SK-N-SH (cell line): Measurements from ENCODE around the gene ZNF804B. TPM values are rescaled to one million over a fixed set of nuclear protein-coding genes. Genes with fewer than 3 reads are reported as not detected.
A peak's percentile ranks its signal among the peaks of the same experiment; 100 is the strongest.

Experiments
- CTCF ChIA-PET: fragments of 300-600, 350-600 bp; formaldehyde crosslinking; extraction: SDS; loops from one replicate; lab custom pipeline; 2021; lab: Yijun Ruan, JAX
- POLR2A ChIA-PET: fragments of 350-600 bp; sonication (Branson Sonifier 250); formaldehyde crosslinking; extraction: SDS; loops from one replicate; lab custom pipeline; 2020; ENCODE audit warnings: antibody characterized with exemption, inconsistent platforms; lab: Yijun Ruan, JAX
- DNase-seq: peaks from one replicate; pipeline ENCODE4 v3.0.0; 2012
- H2AFZ ChIP-seq: fragments of 200-600 bp; sonication (generic); 2 replicates; pipeline ENCODE4 v1.8.1; 2016; ENCODE audit warnings: antibody characterized with exemption, mild to moderate bottlenecking, low read depth
- H3F3A ChIP-seq: fragments of 200-600 bp; sonication (generic); replicated peaks from 2 replicates; pipeline ENCODE3; 2016; ENCODE audit warnings: antibody characterized with exemption, mild to moderate bottlenecking; ENCODE audit not compliant: insufficient read depth
- H3K27ac ChIP-seq, 2 experiments: fragments of 200-500 bp in 1 of 2; fragments of 200-600 bp in 1 of 2; sonication (Bioruptor generic) in 1 of 2; sonication (generic), shearing (Covaris generic) in 1 of 2; 2 replicates each; pipeline versions ENCODE4 v1.5.1 to v1.6.1; 2014 to 2016; ENCODE audit warnings: low read depth in 2 of 2, inconsistent platforms in 1 of 2, low read length in 1 of 2, mild to moderate bottlenecking in 1 of 2, mixed read lengths in 1 of 2
- H3K27me3 ChIP-seq: fragments of 200-600 bp; sonication (generic), shearing (Covaris generic); 2 replicates; pipeline ENCODE4 v1.6.1; 2016; ENCODE audit warnings: mixed run types; ENCODE audit not compliant: insufficient read depth
- H3K36me3 ChIP-seq, 2 experiments: fragments of 200-500 bp in 1 of 2; fragments of 200-600 bp in 1 of 2; sonication (Bioruptor generic) in 1 of 2; sonication (generic) in 1 of 2; replicated peaks in 1 of 2; 2 replicates each; pipeline versions ENCODE3 to v1.5.1; 2014 to 2016; ENCODE audit warnings: low read length in 1 of 2, mild to moderate bottlenecking in 1 of 2; ENCODE audit not compliant: insufficient read depth in 2 of 2, control insufficient read depth in 1 of 2
- H3K4me1 ChIP-seq, 2 experiments: fragments of 200-500 bp in 1 of 2; fragments of 200-600 bp in 1 of 2; sonication (Bioruptor generic) in 1 of 2; sonication (generic), shearing (Covaris generic) in 1 of 2; 2 replicates each; pipeline versions ENCODE4 v1.5.1 to v1.6.1; 2014 to 2016; ENCODE audit warnings: low read depth in 1 of 2, low read length in 1 of 2, mixed run types in 1 of 2; ENCODE audit not compliant: insufficient read depth in 2 of 2, control insufficient read depth in 1 of 2
- H3K4me2 ChIP-seq: fragments of 200-600 bp; sonication (generic), shearing (Covaris generic); 2 replicates; pipeline ENCODE4 v1.6.1; 2017; ENCODE audit warnings: mixed run types
- H3K4me3 ChIP-seq, 2 experiments: fragments of 200-500 bp in 1 of 2; fragments of 200-600 bp in 1 of 2; sonication (Bioruptor generic) in 1 of 2; sonication (generic), shearing (Covaris generic) in 1 of 2; 2 replicates each; pipeline versions ENCODE4 v1.5.1 to v1.8.1; 2014 to 2016; ENCODE audit warnings: low read depth in 2 of 2, inconsistent platforms in 1 of 2, low read length in 1 of 2, mild to moderate bottlenecking in 1 of 2, mixed read lengths in 1 of 2, moderate library complexity in 1 of 2
- H3K79me2 ChIP-seq: fragments of 200-600 bp; sonication (generic); 2 replicates; pipeline ENCODE4 v1.8.1; 2017; ENCODE audit warnings: mild to moderate bottlenecking; ENCODE audit not compliant: insufficient read depth
- H3K9ac ChIP-seq: fragments of 200-600 bp; sonication (generic); 2 replicates; pipeline ENCODE4 v1.6.1; 2017; ENCODE audit warnings: mixed run types
- H3K9me2 ChIP-seq: fragments of 200-600 bp; sonication (generic); 2 replicates; pipeline ENCODE4 v1.6.1; 2017; ENCODE audit warnings: mixed run types
- H3K9me3 ChIP-seq: fragments of 200-600 bp; sonication (generic); 2 replicates; pipeline ENCODE4 v1.6.1; 2017; ENCODE audit warnings: mixed run types, mild to moderate bottlenecking, moderate library complexity
- H4K20me1 ChIP-seq: fragments of 200-600 bp; sonication (generic); 2 replicates; pipeline ENCODE4 v1.6.1; 2017; ENCODE audit warnings: mild to moderate bottlenecking, mixed run types; ENCODE audit not compliant: insufficient read depth
- CTCF ChIP-seq: fragments of 200-600 bp; sonication (generic); IDR thresholded peaks from 2 replicates; pipeline ENCODE4 v1.6.1; 2017; ENCODE audit warnings: antibody characterized with exemption, mild to moderate bottlenecking, moderate library complexity
- ELF1 ChIP-seq: IDR thresholded peaks from 2 replicates; pipeline ENCODE4 v1.4.0; 2012
- EP300 ChIP-seq, 2 experiments: IDR thresholded peaks; 2 replicates each; pipeline versions ENCODE4 v1.4.0 to v1.6.1; 2012; ENCODE audit warnings: borderline replicate concordance in 1 of 2, low read depth in 1 of 2, low read length in 1 of 2
- EZH2phosphoT487 ChIP-seq: fragments of 200-600 bp; sonication (generic); IDR thresholded peaks from 2 replicates; pipeline ENCODE4 v1.6.1; 2017; ENCODE audit warnings: low read depth, mixed run types, mild to moderate bottlenecking, antibody characterized with exemption, moderate library complexity, borderline replicate concordance
- JUND ChIP-seq: IDR thresholded peaks from 2 replicates; pipeline ENCODE4 v1.4.0; 2012
- MEF2A ChIP-seq: IDR thresholded peaks from 2 replicates; pipeline ENCODE4 v1.4.0; 2012; ENCODE audit warnings: low read depth, borderline replicate concordance
- NRF1 ChIP-seq: IDR thresholded peaks from 2 replicates; pipeline ENCODE4 v1.6.1; 2012; ENCODE audit warnings: low read depth, mild to moderate bottlenecking, low read length
- PBX3 ChIP-seq: IDR thresholded peaks from 2 replicates; pipeline ENCODE4; 2012
- RAD21 ChIP-seq: IDR thresholded peaks from 2 replicates; pipeline ENCODE4 v1.6.1; 2012; ENCODE audit warnings: mild to moderate bottlenecking, low read length
- REST ChIP-seq: IDR thresholded peaks from 2 replicates; pipeline ENCODE4 v1.6.1; 2012; ENCODE audit warnings: mild to moderate bottlenecking, low read depth, low read length, moderate library complexity
- RFX5 ChIP-seq: IDR thresholded peaks from 2 replicates; pipeline ENCODE4 v1.6.1; 2012; ENCODE audit warnings: mild to moderate bottlenecking, improper control_type of control experiment, low read length
- RXRA ChIP-seq: IDR thresholded peaks from 2 replicates; pipeline ENCODE4 v1.4.0; 2012; ENCODE audit warnings: low read depth, mild to moderate bottlenecking, borderline replicate concordance
- SIN3A ChIP-seq: IDR thresholded peaks from 2 replicates; pipeline ENCODE4 v1.6.1; 2012; ENCODE audit warnings: low read depth, mild to moderate bottlenecking, low read length, moderate library complexity, borderline replicate concordance
- SMC3 ChIP-seq: IDR thresholded peaks from 2 replicates; pipeline ENCODE4 v1.6.1; 2012; ENCODE audit warnings: low read depth, low read length, improper control_type of control experiment
- TEAD4 ChIP-seq: IDR thresholded peaks from 2 replicates; pipeline ENCODE4 v1.4.0; 2012; ENCODE audit warnings: mild to moderate bottlenecking, borderline replicate concordance; ENCODE audit not compliant: insufficient read depth
- USF2 ChIP-seq: fragments of 150-350 bp; IDR thresholded peaks from 2 replicates; pipeline ENCODE4 v1.6.1; 2017; ENCODE audit warnings: antibody characterized with exemption, low read length, low read depth, borderline replicate concordance
- WGBS: methylation state at CpG from one replicate; pipeline ENCODE4 v1.1.6; 2017; ENCODE audit warnings: low lambda C conversion rate; 5-methylcytosine and 5-hydroxymethylcytosine counted together
- polyA plus RNA-seq, 3 experiments: library from polyadenylated mRNA; depleted of rRNA; stranded (reverse); fragments of >200 nt; gene quantifications; 2 replicates each; pipeline ENCODE4 v1.2.3, GENCODE V29; 2012

Gene ZNF804B
- polyA plus RNA-seq, 1 of the 3 experiments (the other 2 are of a cell fraction) = not detected

GRCh38 chr7:89264126-89264525 lies 504.6 kb downstream of the ZNF804B start:
- Histone ChIP-seq H3K27ac (no peak overlapping the region), H3F3A (no peaks in the 10 kb centered on the region), H3K9ac (no peak overlapping the region), H3K27me3 (no peaks in the 10 kb centered on the region), H3K9me2 (no peaks in the 10 kb centered on the region), H3K36me3 (no peaks in the 10 kb centered on the region), H3K4me3 (no peak overlapping the region), H3K4me1 (peaks cover 0 to 4% of the 10 kb centered on the region in 2 experiments; a peak in 2 of 4 replicates), H3K4me2 (no peak overlapping the region), H3K79me2 (no peaks in the 10 kb centered on the region), H3K9me3 (no peaks in the 10 kb centered on the region), H4K20me1 (no peaks in the 10 kb centered on the region), H2AFZ (no peak overlapping the region)
- POLR2A ChIA-PET = no interaction called here
- TF ChIP-seq RXRA = no peak
- TF ChIP-seq ELF1 = no peak
- no peak for TF ChIP-seq SIN3A
- no peak for TF ChIP-seq PBX3
- no peak for DNase-seq
- CTCF ChIA-PET = no interaction called here
- WGBS = 19% methylated on average over 4 of the region's 4 CpGs

GRCh38 chr7:89265631-89266030 lies 506.1 kb downstream of the ZNF804B start:
- CTCF ChIA-PET = interaction anchor here (0.6 kb wide), 1 partner anchor 24 kb away, joined by 3 read pairs; no protein-coding TSS in a partner anchor

GRCh38 chr7:89283302-89283701 lies 523.8 kb downstream of the ZNF804B start:
- Histone ChIP-seq H3K4me3 (no peak overlapping the region), H3K27me3 (no peaks in the 10 kb centered on the region), H4K20me1 (no peaks in the 10 kb centered on the region), H3K4me1 (no peaks in the 10 kb centered on the region), H3K4me2 (no peak overlapping the region), H3K9ac (no peak overlapping the region), H3F3A (no peaks in the 10 kb centered on the region), H3K36me3 (no peaks in the 10 kb centered on the region), H3K27ac (no peak overlapping the region), H3K9me3 (peaks cover 9% of the 10 kb centered on the region; the same call in 1 of the 2 replicates), H2AFZ (0 out of 2 replicates have a peak overlapping the region, but pooled peaks have one; percentile 30), H3K9me2 (no peaks in the 10 kb centered on the region), H3K79me2 (no peaks in the 10 kb centered on the region)
- no peak for TF ChIP-seq JUND
- no peak for TF ChIP-seq TEAD4
- TF ChIP-seq RFX5 = no peak
- no peak for TF ChIP-seq MEF2A
- no peak for TF ChIP-seq SMC3
- no peak for TF ChIP-seq REST
- TF ChIP-seq CTCF = no peak
- no peak for TF ChIP-seq NRF1
- TF ChIP-seq USF2 = no peak
- ChIA-PET POLR2A (no interaction called here), CTCF (no interaction called here)
- no peak for DNase-seq
- 15% methylated on average over 2 of the region's 2 CpGs for WGBS

More at GRCh38 chr7:89265631-89266030, 506.1 kb downstream of the ZNF804B start:
- Histone ChIP-seq H3K4me1 (peaks cover 0 to 4% of the 10 kb centered on the region in 2 experiments; a peak in 2 of 4 replicates), H2AFZ (no peak overlapping the region), H3K4me3 (no peak overlapping the region), H3K27me3 (no peaks in the 10 kb centered on the region), H3K9ac (no peak overlapping the region), H3K36me3 (no peaks in the 10 kb centered on the region), H3K27ac (no peak overlapping the region), H3K9me2 (no peaks in the 10 kb centered on the region), H3K79me2 (no peaks in the 10 kb centered on the region), H3F3A (no peaks in the 10 kb centered on the region), H3K4me2 (no peak overlapping the region), H4K20me1 (no peaks in the 10 kb centered on the region), H3K9me3 (no peaks in the 10 kb centered on the region)
- TF ChIP-seq TEAD4 (no peak), EP300 (IDR thresholded peaks at IDR 0.05; ENCODE audit: borderline replicate concordance in 1 of 2, low read depth in 1 of 2, low read length in 1 of 2) (peak in 1 of 2 experiments; percentile 27; a peak in 1 of 4 replicates), EZH2phosphoT487 (no peak), RAD21 (peak; percentile 16; the same call in 1 of the 2 replicates)
- DNase-seq = peak; percentile 34
- WGBS = 25% methylated on average over 2 of the region's 2 CpGs
- POLR2A ChIA-PET = no interaction called here
